HG03135 (cell line): ENCODE results near the gene SESN2.

Source experiments
- ATAC-seq: cut with Tn5 transposase; IDR thresholded peaks from one replicate; pipeline ENCODE4 v1.9.1; 2021; ENCODE audit warnings: mild to moderate bottlenecking, moderate library complexity; ENCODE audit not compliant: unreplicated experiment

SESN2 gene

DNA sequence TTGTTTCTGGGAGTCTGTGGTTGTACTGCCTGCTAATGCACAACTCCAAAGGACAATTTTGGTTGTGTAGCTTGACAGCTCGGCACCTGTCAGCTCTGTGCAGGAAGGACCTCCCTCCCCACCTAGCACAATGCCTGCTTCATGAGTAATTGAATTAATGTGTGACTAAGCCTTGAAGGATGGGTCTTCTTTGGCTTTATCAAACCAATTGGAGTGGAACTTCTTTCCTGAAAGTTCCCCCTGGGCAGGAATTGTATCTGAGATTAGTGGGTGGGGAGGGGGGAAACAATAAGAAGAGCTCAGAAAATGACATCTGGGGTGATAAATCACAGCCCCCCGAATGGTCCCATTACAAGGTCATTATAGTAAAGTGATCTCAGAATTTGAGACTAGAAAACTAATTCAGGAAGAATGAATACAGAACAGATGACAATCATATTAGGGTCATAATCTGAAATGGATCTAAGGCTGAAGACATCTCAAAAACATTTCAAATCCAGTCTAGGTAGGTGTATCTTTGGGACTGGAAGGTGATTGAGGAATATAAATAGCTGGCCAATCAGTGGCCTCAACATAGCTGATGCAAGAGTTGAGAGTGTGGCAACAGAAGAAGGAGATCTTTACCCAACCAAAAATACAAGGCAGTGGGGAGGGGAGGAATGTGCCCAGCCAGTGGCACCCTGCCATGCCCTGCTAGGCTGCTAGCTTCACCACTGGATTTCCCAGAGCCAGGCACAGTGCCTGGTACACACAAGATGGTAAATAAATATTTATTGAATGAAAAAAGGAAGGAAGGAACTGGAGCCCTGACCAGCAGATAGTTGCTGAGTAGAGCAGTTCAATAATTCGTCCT lies 10.1 kb upstream of the SESN2 start:
- no peak for ATAC-seq

DNA sequence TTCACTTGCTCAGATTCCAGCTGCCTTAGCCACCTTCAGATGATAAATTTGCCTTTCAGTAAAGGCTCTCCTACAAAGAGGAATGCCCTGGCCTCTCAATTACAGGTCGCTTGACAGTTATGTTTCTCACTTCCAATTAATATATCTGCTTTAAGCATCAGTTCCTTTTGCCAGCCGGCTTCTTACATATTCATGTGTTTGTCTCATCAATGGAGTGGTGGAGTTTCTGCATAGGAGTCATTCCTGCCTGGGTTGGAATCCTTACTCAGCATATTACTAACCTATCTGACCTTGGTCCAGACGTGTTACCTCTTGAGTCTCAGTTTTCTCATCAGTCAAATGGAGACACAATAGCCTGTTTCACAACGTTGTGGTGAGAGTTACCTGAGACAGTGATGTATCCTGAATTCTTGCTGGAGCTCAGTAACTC lies 9.4 kb upstream of the SESN2 start:
- ATAC-seq = no peak

DNA sequence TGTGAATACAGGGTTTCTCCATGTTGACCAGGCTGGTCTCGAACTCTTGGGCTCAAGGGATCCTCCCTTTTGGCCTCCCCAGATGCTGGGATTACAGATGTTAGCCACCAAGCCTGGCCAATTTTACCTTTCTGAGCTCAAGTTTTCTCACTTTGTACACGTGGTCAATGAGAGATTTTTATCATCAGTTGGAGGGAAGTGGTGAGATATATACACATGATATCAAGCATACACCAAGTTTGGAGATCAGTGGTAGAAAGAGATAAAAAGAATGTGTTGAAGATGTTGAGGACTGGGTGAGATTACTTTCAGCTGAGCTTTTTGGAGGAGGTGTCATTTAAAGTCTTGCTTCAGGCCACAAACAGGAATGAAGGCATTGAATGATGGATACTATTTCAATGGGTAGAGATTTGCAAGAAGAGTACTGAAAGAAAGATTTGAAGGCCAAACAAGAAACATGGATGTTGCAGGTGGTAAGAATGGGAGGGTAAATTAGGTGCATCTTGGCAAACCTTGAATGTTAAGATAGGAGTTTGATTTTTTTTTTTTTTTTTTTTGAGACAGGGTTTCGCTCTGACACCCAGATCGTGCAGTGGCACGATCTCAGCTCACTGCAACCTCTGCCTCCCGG lies 3.0 kb upstream of the SESN2 start:
- ATAC-seq = no peak

DNA sequence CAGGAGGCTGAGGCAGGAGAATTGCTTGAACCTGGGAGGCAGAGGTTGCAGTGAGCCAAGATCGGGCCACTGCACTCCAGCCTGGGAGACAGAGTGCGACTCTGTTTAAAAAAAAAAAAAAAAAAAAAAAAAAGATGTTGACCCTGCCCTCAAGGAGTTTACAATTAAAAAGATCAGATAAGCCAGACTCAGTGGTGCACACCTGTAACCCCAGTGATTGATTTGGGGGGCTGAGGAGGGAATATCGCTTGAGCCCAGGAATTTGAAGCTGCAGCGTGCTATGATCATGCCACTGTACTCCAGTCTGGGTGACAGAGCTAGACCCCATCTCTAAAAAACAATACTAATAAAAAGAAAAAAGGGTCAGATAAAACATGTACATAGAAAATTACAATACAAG lies 1.6 kb upstream of the SESN2 start:
- no peak for ATAC-seq

DNA sequence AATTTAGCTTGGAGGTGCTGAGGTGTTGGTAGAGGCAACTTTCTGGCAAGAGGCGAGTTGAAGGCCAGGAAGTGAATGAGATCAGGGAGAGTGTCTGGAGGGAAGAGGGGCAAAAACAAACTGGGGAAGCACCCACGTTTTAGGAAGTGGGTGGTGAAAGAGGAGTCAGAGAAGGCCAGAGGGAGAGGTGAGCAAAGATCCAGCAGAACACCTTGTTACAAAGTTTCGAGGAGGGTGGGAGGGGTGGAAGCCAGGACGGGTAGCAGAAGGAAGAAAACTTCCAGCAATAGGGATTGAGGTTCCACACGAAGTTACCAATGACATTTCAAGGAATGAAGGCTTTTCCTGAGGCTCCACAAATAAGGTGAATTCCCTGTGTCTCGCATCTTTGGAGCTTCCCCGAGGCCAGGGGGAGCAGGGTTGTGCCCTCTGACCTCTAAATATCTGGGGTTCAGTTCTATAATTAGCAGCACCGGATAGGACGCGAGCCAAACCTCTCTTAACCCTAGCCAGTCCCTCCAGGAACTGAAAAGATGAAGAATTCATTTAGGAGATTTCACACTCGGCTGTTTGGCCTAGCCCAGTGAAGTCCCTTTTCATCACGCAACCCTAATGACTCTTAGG lies 578 bp upstream of the SESN2 start:
- peak; percentile 4 for ATAC-seq

DNA sequence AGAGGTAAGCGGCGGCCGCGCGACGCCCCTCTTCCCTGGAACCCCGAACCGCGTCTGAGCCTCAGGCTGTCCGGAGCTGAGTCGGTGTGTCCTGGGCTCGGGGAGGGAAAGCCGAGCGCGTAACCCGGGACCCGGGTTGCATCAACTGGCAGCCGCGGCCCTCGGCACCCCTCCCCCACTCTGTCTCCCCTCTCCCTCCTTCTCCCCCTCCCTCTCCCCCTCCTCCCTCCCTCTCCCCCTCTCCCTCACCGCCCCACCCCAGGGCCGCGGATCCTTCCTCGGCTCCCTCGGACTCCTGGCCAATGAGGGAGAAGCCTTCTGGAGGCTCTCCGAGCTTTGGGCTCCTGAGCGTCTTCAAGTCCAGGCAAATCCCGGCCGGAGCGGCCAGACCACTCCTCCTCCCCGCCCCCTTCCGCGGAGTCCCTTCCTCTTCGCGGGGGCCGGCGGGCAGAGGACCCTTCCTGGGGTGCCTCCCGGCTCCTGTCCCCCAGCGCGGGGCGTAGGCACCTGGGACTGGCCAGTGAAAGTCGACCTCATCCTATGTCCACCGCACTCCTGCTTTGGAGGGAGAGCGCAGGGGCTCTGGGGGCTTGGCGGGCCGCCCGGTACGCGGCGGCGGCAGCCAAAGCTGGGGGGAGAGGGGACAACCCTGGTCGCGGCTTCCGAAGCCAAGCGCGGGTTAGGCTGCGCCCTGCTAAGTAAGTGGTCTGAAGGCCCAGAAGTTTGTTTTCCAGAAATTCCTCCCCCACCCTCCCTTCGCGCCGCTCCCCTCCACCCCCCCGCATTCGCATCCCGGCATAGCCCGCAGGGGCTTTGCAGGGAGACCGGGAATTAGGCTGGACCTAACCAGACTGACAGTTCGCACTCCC lies 850 bp downstream of the SESN2 start:
- ATAC-seq = peak; percentile 5

DNA sequence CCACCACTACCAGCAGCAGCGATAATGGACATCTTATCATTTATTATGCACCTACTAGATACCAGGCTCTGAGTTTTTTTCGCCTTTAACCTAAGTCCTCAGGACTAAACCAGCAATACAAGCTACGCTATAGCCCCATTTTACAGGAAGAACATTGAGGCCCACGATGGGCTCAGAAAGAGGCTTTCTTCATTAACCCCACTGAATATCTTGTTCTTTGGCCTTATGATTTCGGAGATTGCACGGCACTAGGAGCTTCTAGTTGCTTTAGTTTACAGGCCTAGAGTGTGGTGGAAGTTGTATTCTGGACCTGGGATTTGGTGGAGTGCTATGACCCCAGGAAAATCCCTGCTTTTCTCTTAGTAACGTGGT lies 1.5 kb downstream of the SESN2 start:
- no peak for ATAC-seq

DNA sequence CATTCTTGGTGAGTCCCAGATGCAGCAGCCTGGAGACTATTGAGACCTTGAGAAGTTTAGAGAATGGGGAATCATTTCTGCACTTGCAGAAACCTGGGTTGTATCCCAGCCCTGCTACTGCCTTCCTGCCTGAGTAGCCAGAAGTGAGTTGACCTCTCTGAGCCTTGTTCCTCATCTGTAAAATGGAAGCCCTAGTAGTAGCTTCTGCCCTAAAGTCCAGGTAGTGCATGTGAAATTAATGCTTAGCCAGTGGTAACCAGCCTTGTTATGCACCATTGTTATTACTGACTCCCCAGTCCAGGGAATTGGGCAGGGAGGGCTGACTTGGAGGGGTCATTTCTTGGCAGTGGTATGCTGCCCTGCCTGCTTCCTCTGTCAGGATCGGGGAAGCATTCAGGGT lies 5.6 kb downstream of the SESN2 start:
- ATAC-seq = no peak

DNA sequence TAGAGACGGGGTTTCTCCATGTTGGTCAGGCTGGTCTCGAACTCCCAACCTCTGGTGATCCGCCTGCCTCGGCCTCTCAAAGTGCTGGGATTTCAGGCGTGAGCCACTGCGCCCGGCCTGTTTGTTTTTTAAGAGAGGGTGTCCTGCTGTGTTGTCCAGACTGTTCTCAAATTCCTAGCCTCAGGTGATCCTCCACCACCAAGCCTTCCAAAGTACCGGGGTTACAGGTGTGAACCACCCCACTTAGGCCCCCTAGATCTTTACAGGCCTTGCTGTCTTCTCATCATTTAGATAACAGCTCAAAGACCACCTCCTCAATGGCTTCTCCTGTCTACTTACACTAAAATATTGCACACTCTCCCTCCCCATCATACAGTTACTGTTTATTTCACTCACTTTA lies 6.3 kb downstream of the SESN2 start:
- no peak for ATAC-seq

DNA sequence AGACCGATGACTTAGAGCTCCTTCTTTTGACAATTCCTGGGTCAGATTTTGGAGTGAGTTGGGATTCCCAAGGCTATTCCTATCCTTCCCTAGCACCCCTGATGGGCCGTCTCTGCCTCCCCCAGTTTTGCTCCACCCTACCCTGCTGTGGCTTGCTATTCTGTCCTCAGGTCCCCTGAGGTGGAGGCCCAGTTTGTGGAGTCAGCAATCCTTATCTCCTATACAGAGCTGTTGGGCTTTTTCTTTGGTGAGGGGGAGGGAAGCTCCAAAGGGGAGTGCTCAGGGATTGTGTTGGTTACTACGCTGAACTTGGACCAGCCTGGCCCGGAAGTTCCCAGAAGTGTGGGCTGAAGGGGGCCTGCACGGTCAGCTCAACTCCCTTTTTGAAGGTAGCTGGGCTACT lies 7.6 kb downstream of the SESN2 start:
- no peak for ATAC-seq

DNA sequence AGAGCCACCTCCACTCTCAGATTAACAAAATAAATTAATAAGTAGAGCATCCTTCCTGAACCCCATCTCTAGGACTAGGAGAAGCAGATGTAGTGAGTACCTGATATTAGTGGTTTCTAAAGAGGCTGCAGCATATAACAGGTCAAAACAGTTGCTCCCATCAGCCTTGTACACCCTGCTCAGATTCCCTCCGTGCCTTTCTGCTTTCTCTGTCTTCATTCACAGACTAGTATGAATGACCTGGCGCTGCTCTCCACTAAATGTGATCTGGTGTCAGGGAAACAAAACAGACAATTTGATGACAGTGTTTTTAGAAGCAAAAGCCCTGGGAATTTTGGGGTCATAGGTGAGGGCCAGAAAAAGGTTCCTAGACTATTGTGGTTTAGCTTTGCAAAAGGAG lies 8.3 kb downstream of the SESN2 start:
- no peak for ATAC-seq

DNA sequence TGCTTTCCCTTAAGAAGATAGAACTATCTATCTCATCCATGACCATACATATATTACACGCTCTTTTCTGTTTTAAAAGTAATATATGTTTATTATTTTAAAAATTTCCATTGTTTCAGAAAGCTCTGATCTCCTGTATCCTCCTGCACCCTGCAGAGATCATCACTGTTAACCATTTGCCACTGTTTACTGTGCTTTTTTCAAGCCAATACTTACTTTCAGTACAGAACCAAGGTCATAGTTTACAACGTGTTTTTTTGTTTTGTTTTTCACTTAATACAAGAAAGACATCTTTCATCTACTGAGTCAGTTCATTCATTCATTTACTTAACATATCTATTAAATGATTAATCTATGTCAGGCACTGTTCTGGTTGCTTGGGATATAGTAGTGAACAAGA lies 10.2 kb downstream of the SESN2 start:
- ATAC-seq = no peak

DNA sequence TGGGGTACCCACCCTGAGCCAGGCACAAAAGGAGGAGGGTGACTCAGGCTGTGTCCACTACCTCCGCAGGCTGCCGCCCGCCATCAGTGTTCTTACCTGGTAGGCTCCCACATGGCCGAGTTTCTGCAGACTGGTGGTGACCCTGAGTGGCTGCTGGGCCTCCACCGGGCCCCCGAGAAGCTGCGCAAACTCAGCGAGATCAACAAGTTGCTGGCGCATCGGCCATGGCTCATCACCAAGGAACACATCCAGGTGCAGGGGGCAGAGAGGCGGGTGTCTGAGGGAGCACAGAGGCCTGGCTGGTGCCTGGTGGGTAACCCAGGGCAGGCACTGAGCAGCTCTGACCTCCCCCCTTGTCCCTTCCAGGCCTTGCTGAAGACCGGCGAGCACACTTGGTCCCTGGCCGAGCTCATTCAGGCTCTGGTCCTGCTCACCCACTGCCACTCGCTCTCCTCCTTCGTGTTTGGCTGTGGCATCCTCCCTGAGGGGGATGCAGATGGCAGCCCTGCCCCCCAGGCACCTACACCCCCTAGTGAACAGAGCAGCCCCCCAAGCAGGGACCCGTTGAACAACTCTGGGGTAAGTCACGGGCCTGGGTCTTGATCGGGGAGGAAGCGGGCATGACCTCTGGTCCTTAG lies 13.0 kb downstream of the SESN2 start:
- ATAC-seq = no peak

DNA sequence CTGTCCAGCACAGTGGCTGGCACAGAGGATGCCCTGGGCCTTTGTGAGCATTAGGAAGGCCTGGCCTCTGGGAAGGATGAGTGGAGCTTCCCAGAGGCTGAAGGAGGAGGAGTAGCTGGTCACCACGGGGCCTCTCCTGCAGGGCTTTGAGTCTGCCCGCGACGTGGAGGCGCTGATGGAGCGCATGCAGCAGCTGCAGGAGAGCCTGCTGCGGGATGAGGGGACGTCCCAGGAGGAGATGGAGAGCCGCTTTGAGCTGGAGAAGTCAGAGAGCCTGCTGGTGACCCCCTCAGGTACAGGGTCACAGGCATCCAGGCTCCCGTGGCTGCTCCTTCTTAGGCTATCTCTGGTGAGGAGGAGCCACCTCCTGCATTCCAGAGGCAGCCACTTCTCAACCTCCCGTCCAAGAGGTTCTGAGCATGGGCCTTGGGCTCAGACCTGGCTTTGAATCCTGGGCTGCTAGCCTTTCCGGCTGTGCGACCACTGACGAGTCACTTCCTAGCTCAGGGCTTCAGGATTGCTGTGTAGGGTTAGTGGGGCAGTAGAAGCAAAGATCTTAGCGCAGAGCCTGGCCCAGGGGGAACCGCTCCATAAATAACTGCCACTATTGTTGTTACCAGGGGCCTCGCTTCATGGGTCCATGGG lies 14.0 kb downstream of the SESN2 start:
- ATAC-seq = no peak

DNA sequence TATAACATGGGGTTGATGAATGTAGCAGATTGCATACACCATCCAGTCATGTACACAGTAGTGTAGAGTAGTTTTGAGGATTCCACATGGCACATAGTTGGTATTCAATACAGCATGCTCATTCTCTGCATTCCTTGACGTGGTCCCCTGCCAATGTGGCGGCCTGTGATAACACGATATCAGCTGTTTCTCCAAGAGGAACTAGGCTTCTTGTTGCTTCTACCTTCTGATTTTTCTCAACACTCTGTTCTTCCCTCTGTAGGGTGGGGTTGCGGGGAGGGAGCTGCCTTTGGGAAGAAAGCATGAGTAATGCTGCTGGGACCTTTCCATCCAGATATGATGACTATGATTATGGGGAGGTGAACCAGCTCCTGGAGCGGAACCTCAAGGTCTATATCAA lies 19.4 kb downstream of the SESN2 start:
- no peak for ATAC-seq

DNA sequence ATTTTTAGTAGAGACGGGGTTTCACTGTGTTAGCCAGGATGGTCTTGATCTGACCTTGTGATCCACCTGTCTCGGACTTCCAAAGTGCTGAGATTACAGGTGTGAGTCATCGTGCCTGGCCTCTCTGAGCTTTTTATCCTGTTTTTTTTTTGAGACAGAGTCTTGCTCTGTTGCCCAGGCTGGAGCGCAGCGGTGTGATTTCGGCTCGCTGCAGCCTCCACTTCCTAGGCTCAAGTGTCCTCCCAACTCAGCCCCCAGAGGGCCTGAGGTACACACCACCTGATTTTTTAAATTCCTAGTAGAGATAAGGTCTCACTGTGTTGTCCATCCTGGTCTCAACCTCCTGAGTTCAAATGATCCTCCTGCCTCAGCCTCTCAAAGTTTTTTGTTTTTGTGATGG lies 20.4 kb downstream of the SESN2 start:
- ATAC-seq = no peak

DNA sequence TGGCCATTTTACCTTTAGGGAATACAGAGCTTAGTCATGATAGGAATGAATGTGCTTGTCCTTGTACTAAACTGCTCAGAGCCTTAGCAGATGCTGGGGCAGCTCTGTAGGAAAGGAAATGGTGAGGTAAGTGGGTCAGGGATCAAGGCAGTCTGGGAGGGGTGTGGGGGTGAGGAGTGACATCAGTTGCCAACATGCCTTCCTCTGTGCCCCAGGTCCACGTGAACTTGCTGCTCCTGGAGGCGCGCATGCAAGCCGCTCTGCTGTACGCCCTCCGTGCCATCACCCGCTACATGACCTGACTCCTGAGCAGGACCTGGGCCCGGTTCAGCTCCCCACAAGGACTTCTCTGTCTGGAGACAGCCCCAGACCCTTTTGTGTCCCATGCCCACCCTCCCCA lies 21.2 kb downstream of the SESN2 start:
- ATAC-seq = no peak

DNA sequence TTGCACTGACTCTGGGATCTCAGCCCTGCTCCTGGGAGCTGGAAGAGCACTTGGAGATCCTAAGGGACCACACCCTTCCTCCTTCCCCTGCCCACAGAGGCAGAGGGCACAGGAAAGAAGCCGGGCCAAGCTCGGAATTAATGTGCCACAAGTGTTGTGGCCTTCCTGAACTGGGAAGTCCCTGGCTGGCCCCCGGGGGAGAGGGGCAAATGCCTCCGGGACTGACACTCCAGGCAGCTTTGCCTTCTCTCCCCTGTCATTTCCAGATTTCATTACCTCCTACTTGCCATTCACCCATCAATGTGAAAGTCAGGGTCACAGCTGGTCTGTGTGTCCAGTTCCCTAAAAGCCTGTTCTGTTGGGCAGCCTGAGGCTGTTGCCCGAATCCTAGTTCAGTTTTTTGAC lies 21.7 kb downstream of the SESN2 start:
- ATAC-seq = no peak

DNA sequence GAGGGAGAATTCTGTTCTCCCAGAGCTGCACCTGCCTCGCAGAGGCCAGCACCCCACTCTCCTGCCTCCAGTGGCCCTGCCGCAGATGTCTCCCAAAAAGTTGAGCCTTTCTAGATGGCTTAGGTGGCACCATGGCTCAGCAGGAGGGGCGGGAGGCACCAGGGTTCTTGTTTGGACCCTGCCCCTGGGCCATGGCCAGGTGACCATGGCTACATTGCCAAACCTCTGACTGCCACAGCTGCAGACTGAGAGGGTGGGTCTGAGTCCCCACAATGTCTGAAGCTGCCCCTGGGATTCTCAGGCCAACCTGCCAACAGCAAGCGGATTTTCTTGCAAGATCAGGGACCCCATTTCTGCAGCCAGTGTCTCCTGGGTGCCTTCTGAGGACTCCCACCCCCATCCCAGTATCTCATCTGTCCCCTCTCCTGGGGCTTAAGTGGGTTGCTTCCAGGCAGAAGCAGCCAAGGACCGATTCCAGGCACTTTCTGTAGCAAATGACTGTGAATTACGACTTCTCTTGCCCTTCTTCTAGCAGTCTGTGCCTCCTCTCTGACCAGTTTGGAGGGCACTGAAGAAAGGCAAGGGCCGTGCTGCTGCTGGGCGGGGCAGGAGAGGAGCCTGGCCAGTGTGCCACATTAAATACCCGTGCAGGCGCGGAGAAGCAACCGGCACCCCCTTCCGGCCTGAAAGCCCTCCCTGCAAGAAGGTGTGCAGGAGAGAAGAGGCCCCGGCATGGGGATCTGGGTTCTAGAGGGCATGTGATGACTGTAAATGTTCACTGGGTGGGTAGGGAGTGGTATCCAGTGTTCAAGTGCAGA lies 22.5 kb downstream of the SESN2 start:
- no peak for ATAC-seq
